AG04449 (cell line): ENCODE data around the gene OXNAD1.

Experiments
- CTCF ChIA-PET: fragments of 350-600 bp; formaldehyde crosslinking; extraction: SDS; loops from one replicate; lab custom pipeline; 2021; ENCODE audit warnings: antibody characterized with exemption; lab: Yijun Ruan, JAX
- POLR2A ChIA-PET: fragments of 400-600, 350-600 bp; formaldehyde crosslinking; extraction: SDS; loops from one replicate; lab custom pipeline; 2020; ENCODE audit warnings: antibody characterized with exemption, inconsistent platforms; lab: Yijun Ruan, JAX
- DNase-seq: peaks from one replicate; pipeline ENCODE4 v3.0.0-alpha.2; 2010; ENCODE audit warnings: low read depth, low spot score
- H3K4me3 ChIP-seq: 2 replicates; pipeline ENCODE4 v1.5.1; 2011; ENCODE audit warnings: low read depth, mild to moderate bottlenecking, control low read depth, low read length
- CTCF ChIP-seq: IDR thresholded peaks from one replicate; pipeline ENCODE4 v1.5.1; 2011; ENCODE audit warnings: mild to moderate bottlenecking, moderate library complexity, low read length, control low read depth, inconsistent platforms; ENCODE audit not compliant: insufficient read depth; ENCODE audit errors: missing control alignments

The OXNAD1 gene

GRCh38 chr3:16295298-16295890, 30.4 kb downstream of the OXNAD1 start:
- POLR2A ChIA-PET: no interaction called here

GRCh38 chr3:16297997-16298885, 33.2 kb downstream of the OXNAD1 start:
- no peak for DNase-seq
- POLR2A ChIA-PET: no interaction called here
- CTCF ChIA-PET: interaction anchor here (1.0 kb wide), 1 partner anchor 231 kb away, joined by 3 read pairs; no protein-coding TSS in a partner anchor
- H3K4me3 ChIP-seq: no peak overlapping the region
- no peak for TF ChIP-seq CTCF

More at GRCh38 chr3:16295298-16295890, 30.4 kb downstream of the OXNAD1 start:
- no peak for DNase-seq
- TF ChIP-seq CTCF: no peak
- CTCF ChIA-PET: interaction anchor here (0.6 to 9.8 kb wide), 7 partner anchors 10 to 256 kb away, joined by 3 to 180 read pairs (median 4); partner anchors contain the start of gene OXNAD1
- H3K4me3 ChIP-seq: no peak overlapping the region

- TF ChIP-seq CTCF: no peak
- ChIA-PET CTCF (interaction anchor here (1.0 kb wide), 1 partner anchor 231 kb away, joined by 3 read pairs; no protein-coding TSS in a partner anchor), POLR2A (no interaction called here)
- no peak for DNase-seq
- H3K4me3 ChIP-seq: no peak overlapping the region
These were observed 33.9 kb downstream of the OXNAD1 start for GRCh38 chr3:16298891-16299290.

- DNase-seq: no peak
- H3K4me3 ChIP-seq: no peak overlapping the region
- ChIA-PET POLR2A (no interaction called here), CTCF (interaction anchor here (1.2 to 2.0 kb wide), 2 partner anchors 8 to 12 kb away, joined by 6 to 12 read pairs; no protein-coding TSS in a partner anchor)
- TF ChIP-seq CTCF: no peak
These were observed 34.7 kb downstream of the OXNAD1 start for GRCh38 chr3:16299746-16300145.

- no peak overlapping the region for H3K4me3 ChIP-seq
- no peak for TF ChIP-seq CTCF
- DNase-seq: no peak
- CTCF ChIA-PET: interaction anchor here (1.2 to 2.0 kb wide), 3 partner anchors 9 to 31 kb away, joined by 4 to 12 read pairs (median 6); no protein-coding TSS in a partner anchor
- POLR2A ChIA-PET: no interaction called here
These were observed 35.3 kb downstream of the OXNAD1 start for GRCh38 chr3:16300307-16300706.
